ENCODE data around the gene KRT28. TPM values are rescaled to one million over a fixed set of nuclear protein-coding genes. Genes with fewer than 3 reads are reported as not detected.

The KRT28 gene, protein sequence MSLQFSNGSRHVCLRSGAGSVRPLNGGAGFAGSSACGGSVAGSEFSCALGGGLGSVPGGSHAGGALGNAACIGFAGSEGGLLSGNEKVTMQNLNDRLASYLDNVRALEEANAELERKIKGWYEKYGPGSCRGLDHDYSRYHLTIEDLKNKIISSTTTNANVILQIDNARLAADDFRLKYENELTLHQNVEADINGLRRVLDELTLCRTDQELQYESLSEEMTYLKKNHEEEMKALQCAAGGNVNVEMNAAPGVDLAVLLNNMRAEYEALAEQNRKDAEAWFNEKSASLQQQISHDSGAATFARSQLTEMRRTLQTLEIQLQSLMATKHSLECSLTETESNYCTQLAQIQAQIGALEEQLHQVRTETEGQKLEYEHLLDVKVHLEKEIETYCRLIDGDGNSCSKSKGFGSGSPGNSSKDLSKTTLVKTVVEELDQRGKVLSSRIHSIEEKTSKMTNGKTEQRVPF
- total RNA-seq (2021; ENCODE audit: unreplicated experiment) (not detected), Bru-seq, nascent RNA (not detected), BruChase-seq, experiment 1, labeled RNA remaining after a 2-hour chase (not detected), BruChase-seq, experiment 2, labeled RNA remaining after a 6-hour chase (not detected)
- not detected for polyA plus RNA-seq (2012; ENCODE audit: insufficient read length)
- long read RNA-seq: 0 reads

- intact Hi-C loops (cut with micrococcal nuclease; ENCODE audit: unreplicated experiment): loop anchor here (5.0 kb wide), 1 partner anchor 52 kb away; no protein-coding TSS in a partner anchor
Observed at GRCh38 chr17:40799859-40800258, at the start of gene KRT28. Gene KRT28, minus strand, starts transcription at chr17:40799959. Its CDS starts 66 bp downstream, at chr17:40799893.

More at GRCh38 chr17:40799859-40800258, at the start of gene KRT28:
- Histone ChIP-seq H3K27ac (ENCODE audit: low read length) (no peak within 1 kb of the TSS), H3K4me1 (ENCODE audit: control insufficient read depth, insufficient read depth, low read length) (peaks cover 5% of the 10 kb centered on the region), H3K9me3 (ENCODE audit: control insufficient read depth, insufficient read depth, low read depth, low read length) (no peaks in the 10 kb centered on the region), H3K36me3 (ENCODE audit: control insufficient read depth, insufficient read depth, low read length) (no peaks in the 10 kb centered on the region), H3K27me3 (ENCODE audit: control insufficient read depth, insufficient read depth, low read length) (peaks cover 23% of the 10 kb centered on the region), H3K4me3 (ENCODE audit: low read depth in 2 of 2, low read length in 2 of 2) (no peak within 1 kb of the TSS)
- ATAC-seq (no peak), DNase-seq (ENCODE audit: low read depth, low spot score) (no peak)
- CTCF ChIA-PET: no interaction called here
- POLR2A ChIA-PET: no interaction called here
- in situ Hi-C loops (cut with HindIII; ENCODE audit: low pct_unique_long_range_greater_than_20kb, low sequenced_read_pairs): no loop called here
- no TSS peak for BruUV-seq (replicated peaks)
- TF ChIP-seq SIN3A (IDR thresholded peaks at IDR 0.05; ENCODE audit: borderline replicate concordance, insufficient read depth, low read depth, low read length) (no peak), REST (IDR thresholded peaks at IDR 0.05; ENCODE audit: insufficient read depth in 1 of 2, low read depth in 2 of 2, low read length in 1 of 2) (no peak), POLR2AphosphoS5 (IDR thresholded peaks at IDR 0.05; ENCODE audit: low read depth, low read length) (no peak), TCF7L2 (IDR thresholded peaks at IDR 0.05; ENCODE audit: low read depth, low read length) (no peak)
- TF ChIP-seq, protein P1, sequence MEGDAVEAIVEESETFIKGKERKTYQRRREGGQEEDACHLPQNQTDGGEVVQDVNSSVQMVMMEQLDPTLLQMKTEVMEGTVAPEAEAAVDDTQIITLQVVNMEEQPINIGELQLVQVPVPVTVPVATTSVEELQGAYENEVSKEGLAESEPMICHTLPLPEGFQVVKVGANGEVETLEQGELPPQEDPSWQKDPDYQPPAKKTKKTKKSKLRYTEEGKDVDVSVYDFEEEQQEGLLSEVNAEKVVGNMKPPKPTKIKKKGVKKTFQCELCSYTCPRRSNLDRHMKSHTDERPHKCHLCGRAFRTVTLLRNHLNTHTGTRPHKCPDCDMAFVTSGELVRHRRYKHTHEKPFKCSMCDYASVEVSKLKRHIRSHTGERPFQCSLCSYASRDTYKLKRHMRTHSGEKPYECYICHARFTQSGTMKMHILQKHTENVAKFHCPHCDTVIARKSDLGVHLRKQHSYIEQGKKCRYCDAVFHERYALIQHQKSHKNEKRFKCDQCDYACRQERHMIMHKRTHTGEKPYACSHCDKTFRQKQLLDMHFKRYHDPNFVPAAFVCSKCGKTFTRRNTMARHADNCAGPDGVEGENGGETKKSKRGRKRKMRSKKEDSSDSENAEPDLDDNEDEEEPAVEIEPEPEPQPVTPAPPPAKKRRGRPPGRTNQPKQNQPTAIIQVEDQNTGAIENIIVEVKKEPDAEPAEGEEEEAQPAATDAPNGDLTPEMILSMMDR (IDR thresholded peaks at IDR 0.05): no peak

All from Panc1 (cell line).